ENCODE data around the gene PNRC2. TPM values are rescaled to one million over a fixed set of nuclear protein-coding genes. Genes with fewer than 3 reads are reported as not detected.

Gene PNRC2
- total and polyA plus RNA-seq, 2 of the 13 experiments (the other 11 are each of a cell fraction or from before 2014, with no cell fraction given) = 74.9 to 97.5 TPM

DNA sequence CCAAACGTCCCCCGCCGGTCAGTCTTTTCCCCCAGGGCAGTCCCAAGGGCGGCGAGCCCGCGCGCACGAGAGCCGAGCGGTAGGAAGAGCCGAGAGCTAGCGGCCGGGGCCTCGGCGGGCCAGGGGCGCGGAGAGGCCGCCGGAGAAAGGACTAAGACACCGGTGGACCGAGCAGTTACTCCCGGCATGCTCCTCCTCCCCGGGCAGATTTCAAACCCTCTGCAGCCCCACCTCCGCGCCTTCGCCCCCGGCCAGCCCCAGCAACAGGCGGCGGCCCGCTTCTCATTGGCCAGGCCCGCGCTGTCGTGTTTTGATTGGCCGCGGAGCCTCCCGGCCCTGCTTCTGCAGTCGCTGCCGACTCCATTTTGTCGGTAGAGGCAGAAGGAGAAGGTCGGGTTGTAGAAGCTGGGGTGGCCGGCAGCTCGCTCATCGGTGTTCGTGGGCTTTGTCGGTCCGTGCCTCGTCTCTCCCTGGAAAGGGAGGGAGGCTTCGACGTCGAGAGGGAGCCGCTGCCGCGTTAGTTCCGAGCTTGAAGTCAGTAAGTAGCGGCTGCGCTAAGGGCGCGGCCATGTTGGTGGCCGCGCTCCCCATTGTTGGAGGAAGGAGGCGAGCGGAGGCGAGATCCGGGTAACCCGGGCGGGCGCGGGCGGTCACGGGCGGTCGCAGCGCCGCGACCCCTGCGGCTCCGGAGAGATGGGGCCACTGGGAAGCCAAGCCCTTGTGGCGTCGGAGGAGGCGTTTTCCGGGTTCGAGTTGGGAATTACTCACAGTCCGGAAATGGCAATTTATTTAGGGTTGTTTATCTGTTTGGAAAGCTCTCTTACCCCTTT, at the start of gene PNRC2 (continued):
- TF ChIP-seq ZNF382 (CRISPR knock-in tag; IDR thresholded peaks at IDR 0.05; ENCODE audit: borderline replicate concordance) = no peak
- TF ChIP-seq, protein P1, sequence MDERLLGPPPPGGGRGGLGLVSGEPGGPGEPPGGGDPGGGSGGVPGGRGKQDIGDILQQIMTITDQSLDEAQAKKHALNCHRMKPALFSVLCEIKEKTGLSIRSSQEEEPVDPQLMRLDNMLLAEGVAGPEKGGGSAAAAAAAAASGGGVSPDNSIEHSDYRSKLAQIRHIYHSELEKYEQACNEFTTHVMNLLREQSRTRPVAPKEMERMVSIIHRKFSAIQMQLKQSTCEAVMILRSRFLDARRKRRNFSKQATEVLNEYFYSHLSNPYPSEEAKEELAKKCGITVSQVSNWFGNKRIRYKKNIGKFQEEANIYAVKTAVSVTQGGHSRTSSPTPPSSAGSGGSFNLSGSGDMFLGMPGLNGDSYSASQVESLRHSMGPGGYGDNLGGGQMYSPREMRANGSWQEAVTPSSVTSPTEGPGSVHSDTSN (CRISPR knock-in tag; IDR thresholded peaks at IDR 0.05) = no peak
- TF ChIP-seq ZNF616 (CRISPR knock-in tag; IDR thresholded peaks at IDR 0.05; ENCODE audit: low read depth) = no peak
- no peak for TF ChIP-seq PCBP1 (IDR thresholded peaks at IDR 0.05; ENCODE audit: borderline replicate concordance, low read depth, low read length)
- peak in 1 of 2 experiments; percentile 83; a peak in 3 of 4 replicates for TF ChIP-seq EP300 (IDR thresholded peaks at IDR 0.05; ENCODE audit: low read depth in 2 of 2, low read length in 2 of 2)
- no peak for TF ChIP-seq EP300 (CRISPR knock-in tag; IDR thresholded peaks at IDR 0.05; ENCODE audit: borderline replicate concordance)
- TF ChIP-seq, protein P2, sequence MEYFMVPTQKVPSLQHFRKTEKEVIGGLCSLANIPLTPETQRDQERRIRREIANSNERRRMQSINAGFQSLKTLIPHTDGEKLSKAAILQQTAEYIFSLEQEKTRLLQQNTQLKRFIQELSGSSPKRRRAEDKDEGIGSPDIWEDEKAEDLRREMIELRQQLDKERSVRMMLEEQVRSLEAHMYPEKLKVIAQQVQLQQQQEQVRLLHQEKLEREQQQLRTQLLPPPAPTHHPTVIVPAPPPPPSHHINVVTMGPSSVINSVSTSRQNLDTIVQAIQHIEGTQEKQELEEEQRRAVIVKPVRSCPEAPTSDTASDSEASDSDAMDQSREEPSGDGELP (IDR thresholded peaks at IDR 0.05; ENCODE audit: borderline replicate concordance, low read depth) = no peak
- TF ChIP-seq ZNF547 (CRISPR knock-in tag; IDR thresholded peaks at IDR 0.05) = no peak
- TF ChIP-seq PAF1 (CRISPR knock-in tag; IDR thresholded peaks at IDR 0.05) = no peak
- no peak for TF ChIP-seq ZNF468 (CRISPR knock-in tag; IDR thresholded peaks at IDR 0.05)
- TF ChIP-seq TGIF2 (CRISPR knock-in tag; IDR thresholded peaks at IDR 0.05) = no peak; the same call in 1 of the 2 replicates
- no peak for TF ChIP-seq HES4 (CRISPR knock-in tag; IDR thresholded peaks at IDR 0.05; ENCODE audit: borderline replicate concordance)
- TF ChIP-seq ZNF432 (CRISPR knock-in tag; IDR thresholded peaks at IDR 0.05; ENCODE audit: borderline replicate concordance) = no peak
- TF ChIP-seq, protein P3, sequence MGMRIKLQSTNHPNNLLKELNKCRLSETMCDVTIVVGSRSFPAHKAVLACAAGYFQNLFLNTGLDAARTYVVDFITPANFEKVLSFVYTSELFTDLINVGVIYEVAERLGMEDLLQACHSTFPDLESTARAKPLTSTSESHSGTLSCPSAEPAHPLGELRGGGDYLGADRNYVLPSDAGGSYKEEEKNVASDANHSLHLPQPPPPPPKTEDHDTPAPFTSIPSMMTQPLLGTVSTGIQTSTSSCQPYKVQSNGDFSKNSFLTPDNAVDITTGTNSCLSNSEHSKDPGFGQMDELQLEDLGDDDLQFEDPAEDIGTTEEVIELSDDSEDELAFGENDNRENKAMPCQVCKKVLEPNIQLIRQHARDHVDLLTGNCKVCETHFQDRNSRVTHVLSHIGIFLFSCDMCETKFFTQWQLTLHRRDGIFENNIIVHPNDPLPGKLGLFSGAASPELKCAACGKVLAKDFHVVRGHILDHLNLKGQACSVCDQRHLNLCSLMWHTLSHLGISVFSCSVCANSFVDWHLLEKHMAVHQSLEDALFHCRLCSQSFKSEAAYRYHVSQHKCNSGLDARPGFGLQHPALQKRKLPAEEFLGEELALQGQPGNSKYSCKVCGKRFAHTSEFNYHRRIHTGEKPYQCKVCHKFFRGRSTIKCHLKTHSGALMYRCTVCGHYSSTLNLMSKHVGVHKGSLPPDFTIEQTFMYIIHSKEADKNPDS (CRISPR knock-in tag; IDR thresholded peaks at IDR 0.05) = no peak
- TF ChIP-seq RBAK (CRISPR knock-in tag; IDR thresholded peaks at IDR 0.05) = no peak
- TF ChIP-seq, protein P4, sequence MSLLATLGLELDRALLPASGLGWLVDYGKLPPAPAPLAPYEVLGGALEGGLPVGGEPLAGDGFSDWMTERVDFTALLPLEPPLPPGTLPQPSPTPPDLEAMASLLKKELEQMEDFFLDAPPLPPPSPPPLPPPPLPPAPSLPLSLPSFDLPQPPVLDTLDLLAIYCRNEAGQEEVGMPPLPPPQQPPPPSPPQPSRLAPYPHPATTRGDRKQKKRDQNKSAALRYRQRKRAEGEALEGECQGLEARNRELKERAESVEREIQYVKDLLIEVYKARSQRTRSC (CRISPR knock-in tag; IDR thresholded peaks at IDR 0.05; ENCODE audit: low read depth) = no peak
- peak; percentile 99 for TF ChIP-seq RBFOX2 (IDR thresholded peaks at IDR 0.05; ENCODE audit: low read depth, low read length)
- TF ChIP-seq, protein P5, sequence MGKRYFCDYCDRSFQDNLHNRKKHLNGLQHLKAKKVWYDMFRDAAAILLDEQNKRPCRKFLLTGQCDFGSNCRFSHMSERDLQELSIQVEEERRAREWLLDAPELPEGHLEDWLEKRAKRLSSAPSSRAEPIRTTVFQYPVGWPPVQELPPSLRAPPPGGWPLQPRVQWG (CRISPR knock-in tag; IDR thresholded peaks at IDR 0.05; ENCODE audit: borderline replicate concordance, low read depth) = no peak
- TF ChIP-seq NR2F1 (CRISPR knock-in tag; IDR thresholded peaks at IDR 0.05) = no peak
- TF ChIP-seq, protein P6, sequence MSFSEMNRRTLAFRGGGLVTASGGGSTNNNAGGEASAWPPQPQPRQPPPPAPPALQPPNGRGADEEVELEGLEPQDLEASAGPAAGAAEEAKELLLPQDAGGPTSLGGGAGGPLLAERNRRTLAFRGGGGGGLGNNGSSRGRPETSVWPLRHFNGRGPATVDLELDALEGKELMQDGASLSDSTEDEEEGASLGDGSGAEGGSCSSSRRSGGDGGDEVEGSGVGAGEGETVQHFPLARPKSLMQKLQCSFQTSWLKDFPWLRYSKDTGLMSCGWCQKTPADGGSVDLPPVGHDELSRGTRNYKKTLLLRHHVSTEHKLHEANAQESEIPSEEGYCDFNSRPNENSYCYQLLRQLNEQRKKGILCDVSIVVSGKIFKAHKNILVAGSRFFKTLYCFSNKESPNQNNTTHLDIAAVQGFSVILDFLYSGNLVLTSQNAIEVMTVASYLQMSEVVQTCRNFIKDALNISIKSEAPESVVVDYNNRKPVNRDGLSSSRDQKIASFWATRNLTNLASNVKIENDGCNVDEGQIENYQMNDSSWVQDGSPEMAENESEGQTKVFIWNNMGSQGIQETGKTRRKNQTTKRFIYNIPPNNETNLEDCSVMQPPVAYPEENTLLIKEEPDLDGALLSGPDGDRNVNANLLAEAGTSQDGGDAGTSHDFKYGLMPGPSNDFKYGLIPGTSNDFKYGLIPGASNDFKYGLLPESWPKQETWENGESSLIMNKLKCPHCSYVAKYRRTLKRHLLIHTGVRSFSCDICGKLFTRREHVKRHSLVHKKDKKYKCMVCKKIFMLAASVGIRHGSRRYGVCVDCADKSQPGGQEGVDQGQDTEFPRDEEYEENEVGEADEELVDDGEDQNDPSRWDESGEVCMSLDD (CRISPR knock-in tag; IDR thresholded peaks at IDR 0.05; ENCODE audit: borderline replicate concordance) = 0 out of 2 replicates have a peak, but pooled peaks have one; percentile 15
- TF ChIP-seq ZNF30 (CRISPR knock-in tag; IDR thresholded peaks at IDR 0.05) = no peak
